Measurements from ENCODE around the gene SLC16A3. TPM values are rescaled to one million over a fixed set of nuclear protein-coding genes. Genes with fewer than 3 reads are reported as not detected.

SLC16A3 gene
- total and polyA plus RNA-seq, 9 of the 15 experiments (the other 6 are each of a cell fraction or from before 2014, with no cell fraction given): 0.11 to 5.4 (median 1.2) TPM; not detected in 2

DNA sequence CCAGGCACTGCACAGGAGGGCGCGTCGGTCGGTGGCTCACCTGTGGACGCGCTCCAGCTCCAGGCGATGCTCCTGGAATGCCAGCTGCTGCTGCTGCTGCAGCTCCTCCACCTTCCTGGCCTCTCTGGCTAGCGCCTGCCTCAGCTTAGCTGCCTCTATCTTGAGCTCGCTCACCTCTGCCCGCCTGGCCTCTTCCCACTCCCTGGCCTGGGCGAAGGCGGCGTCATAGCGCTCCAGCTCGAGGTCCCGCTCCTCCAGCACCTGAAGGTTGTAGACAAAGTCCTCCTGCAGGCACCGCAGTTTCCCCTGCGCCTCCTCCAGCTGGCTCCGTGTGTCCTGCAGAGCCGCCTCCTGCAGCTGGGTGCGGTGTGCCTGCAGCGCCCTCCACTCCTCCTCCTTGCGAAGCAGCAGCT is 27.3 kb upstream of the SLC16A3 start (continued):
- TF ChIP-seq RBFOX2 (IDR thresholded peaks at IDR 0.05; ENCODE audit: low read depth, low read length) (0 out of 2 replicates have a peak, but pooled peaks have one; percentile 24), ARNT (IDR thresholded peaks at IDR 0.05) (no peak), WHSC1 (IDR thresholded peaks at IDR 0.05; ENCODE audit: low read length) (peak; percentile 93), POLR2H (tag; IDR thresholded peaks at IDR 0.05; ENCODE audit: low read depth) (no peak), FOXM1 (IDR thresholded peaks at IDR 0.05; ENCODE audit: low read depth) (no peak), FOXM1 (CRISPR knock-in tag; IDR thresholded peaks at IDR 0.05; ENCODE audit: low read depth) (no peak), ZNF668 (CRISPR knock-in tag; IDR thresholded peaks at IDR 0.05) (no peak), TRIM28 (IDR thresholded peaks at IDR 0.05) (no peak), GABPB1 (CRISPR knock-in tag; IDR thresholded peaks at IDR 0.05) (no peak), TCF7 (IDR thresholded peaks at IDR 0.05; ENCODE audit: borderline replicate concordance) (no peak), OTX1 (CRISPR knock-in tag; IDR thresholded peaks at IDR 0.05) (no peak), ZBTB7A (IDR thresholded peaks at IDR 0.05; ENCODE audit: borderline replicate concordance, control insufficient read depth, low read depth, low read length) (no peak)
- TF ChIP-seq, protein P1, sequence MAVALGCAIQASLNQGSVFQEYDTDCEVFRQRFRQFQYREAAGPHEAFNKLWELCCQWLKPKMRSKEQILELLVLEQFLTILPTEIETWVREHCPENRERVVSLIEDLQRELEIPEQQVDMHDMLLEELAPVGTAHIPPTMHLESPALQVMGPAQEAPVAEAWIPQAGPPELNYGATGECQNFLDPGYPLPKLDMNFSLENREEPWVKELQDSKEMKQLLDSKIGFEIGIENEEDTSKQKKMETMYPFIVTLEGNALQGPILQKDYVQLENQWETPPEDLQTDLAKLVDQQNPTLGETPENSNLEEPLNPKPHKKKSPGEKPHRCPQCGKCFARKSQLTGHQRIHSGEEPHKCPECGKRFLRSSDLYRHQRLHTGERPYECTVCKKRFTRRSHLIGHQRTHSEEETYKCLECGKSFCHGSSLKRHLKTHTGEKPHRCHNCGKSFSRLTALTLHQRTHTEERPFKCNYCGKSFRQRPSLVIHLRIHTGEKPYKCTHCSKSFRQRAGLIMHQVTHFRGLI (CRISPR knock-in tag; IDR thresholded peaks at IDR 0.05): no peak
- TF ChIP-seq, protein P2, sequence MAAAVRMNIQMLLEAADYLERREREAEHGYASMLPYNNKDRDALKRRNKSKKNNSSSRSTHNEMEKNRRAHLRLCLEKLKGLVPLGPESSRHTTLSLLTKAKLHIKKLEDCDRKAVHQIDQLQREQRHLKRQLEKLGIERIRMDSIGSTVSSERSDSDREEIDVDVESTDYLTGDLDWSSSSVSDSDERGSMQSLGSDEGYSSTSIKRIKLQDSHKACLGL (CRISPR knock-in tag; IDR thresholded peaks at IDR 0.05; ENCODE audit: borderline replicate concordance, poor library complexity, severe bottlenecking): no peak
- TF ChIP-seq, protein P3, sequence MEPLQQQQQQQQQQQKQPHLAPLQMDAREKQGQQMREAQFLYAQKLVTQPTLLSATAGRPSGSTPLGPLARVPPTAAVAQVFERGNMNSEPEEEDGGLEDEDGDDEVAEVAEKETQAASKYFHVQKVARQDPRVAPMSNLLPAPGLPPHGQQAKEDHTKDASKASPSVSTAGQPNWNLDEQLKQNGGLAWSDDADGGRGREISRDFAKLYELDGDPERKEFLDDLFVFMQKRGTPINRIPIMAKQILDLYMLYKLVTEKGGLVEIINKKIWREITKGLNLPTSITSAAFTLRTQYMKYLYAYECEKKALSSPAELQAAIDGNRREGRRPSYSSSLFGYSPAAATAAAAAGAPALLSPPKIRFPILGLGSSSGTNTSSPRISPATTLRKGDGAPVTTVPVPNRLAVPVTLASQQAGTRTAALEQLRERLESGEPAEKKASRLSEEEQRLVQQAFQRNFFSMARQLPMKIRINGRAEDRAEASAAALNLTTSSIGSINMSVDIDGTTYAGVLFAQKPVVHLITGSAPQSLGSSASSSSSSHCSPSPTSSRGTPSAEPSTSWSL (CRISPR knock-in tag; IDR thresholded peaks at IDR 0.05; ENCODE audit: borderline replicate concordance): no peak
- TF ChIP-seq, protein P4, sequence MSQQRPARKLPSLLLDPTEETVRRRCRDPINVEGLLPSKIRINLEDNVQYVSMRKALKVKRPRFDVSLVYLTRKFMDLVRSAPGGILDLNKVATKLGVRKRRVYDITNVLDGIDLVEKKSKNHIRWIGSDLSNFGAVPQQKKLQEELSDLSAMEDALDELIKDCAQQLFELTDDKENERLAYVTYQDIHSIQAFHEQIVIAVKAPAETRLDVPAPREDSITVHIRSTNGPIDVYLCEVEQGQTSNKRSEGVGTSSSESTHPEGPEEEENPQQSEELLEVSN (IDR thresholded peaks at IDR 0.05; ENCODE audit: borderline replicate concordance in 1 of 2, extremely low read depth in 1 of 2, insufficient read depth in 1 of 2, insufficient read length in 1 of 2, low read depth in 1 of 2, low read length in 1 of 2, poor library complexity in 1 of 2, severe bottlenecking in 1 of 2): peak in 1 of 2 experiments; percentile 23
- TF ChIP-seq, protein P5, sequence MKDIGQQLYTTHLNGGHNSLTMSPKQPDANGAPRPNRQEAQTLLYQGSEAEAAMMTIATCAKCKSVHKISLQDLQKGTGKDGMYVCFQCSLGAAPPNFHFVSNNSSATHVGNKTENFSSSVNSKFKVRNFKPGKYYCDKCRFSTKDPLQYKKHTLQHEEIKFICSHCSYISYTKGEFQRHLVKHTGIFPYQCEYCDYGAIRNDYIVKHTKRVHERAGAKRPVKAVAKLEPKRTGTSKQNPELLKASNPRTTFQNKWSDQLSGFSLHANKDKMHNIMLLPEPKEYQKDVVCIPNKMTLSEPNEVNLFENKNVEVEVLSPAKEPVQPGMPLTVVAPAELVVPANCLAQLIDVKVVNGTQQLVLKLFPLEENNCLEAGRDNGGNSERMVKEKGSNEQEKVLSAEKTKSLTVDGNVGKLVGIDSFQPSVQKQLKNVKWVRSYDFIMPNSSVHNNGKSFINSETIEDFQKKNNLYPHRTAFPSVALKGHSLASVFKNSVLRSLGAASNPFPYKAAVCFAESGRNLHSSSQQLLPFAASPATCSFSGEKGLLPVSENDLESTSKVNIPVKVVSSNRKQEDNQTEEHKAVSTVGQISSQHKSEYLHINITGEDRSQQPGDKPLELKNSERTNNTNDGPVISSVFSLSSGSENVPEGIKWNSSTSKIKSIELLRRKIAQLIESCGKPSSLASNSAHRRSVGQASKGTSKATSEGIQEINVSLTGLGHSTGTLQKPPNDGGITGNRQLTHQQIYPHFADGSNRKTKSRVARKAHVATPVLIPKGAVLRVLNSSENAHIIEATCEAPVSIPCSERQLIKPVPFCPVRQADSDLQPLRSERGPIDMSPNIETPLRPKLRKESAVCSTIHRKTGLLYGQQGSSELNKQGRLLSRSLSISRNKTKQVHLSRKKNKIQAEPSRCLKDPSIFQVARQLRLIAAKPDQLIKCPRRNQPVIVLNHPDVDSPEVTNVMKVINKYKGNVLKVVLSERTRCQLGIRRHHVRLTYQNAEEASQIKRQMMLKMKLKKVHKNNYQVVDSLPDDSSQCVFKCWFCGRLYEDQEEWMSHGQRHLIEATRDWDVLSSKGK (CRISPR knock-in tag; IDR thresholded peaks at IDR 0.05): no peak
- TF ChIP-seq, protein P6, sequence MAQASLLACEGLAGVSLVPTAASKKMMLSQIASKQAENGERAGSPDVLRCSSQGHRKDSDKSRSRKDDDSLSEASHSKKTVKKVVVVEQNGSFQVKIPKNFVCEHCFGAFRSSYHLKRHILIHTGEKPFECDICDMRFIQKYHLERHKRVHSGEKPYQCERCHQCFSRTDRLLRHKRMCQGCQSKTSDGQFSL (CRISPR knock-in tag; IDR thresholded peaks at IDR 0.05): no peak
- TF ChIP-seq, protein P6 (tag; IDR thresholded peaks at IDR 0.05): no peak
